HG03342 (cell line): ENCODE data around the gene SKA3.
A peak's percentile ranks its signal among the peaks of the same experiment; 100 is the strongest.
"Not testable (repeated sequence)": the region's sequence is repeated elsewhere in the genome, so short reads cannot be mapped to it uniquely, and the experiment has no call there.

Experiments used
- ATAC-seq: cut with Tn5 transposase; IDR thresholded peaks from one replicate; pipeline ENCODE4 v1.9.1; 2021; ENCODE audit warnings: mild to moderate bottlenecking, moderate library complexity; ENCODE audit not compliant: unreplicated experiment

SKA3 gene

GRCh38 chr13:21176215-21176981, at the start of gene SKA3, which contains the start of gene MRPL57:
Gene SKA3 (minus strand): TSS chr13:21176552. CDS start chr13:21176477, 75 bp downstream.
Gene MRPL57 (plus strand): TSS chr13:21176658. CDS start chr13:21176917, 259 bp downstream.
- ATAC-seq: peak; percentile 86

GRCh38 chr13:21225082-21225481, 48.7 kb upstream of the SKA3 start:
- ATAC-seq: no peak

- ATAC-seq: no peak
Measured at GRCh38 chr13:21221268-21221667, 44.9 kb upstream of the SKA3 start.

- not testable (repeated sequence) for ATAC-seq
Measured at GRCh38 chr13:21219716-21220115, 43.4 kb upstream of the SKA3 start.

- ATAC-seq: peak; percentile 45
Measured at GRCh38 chr13:21219036-21219381, 42.7 kb upstream of the SKA3 start.

GRCh38 chr13:21218351-21219035, 42.1 kb upstream of the SKA3 start:
- ATAC-seq: peak; percentile 93

GRCh38 chr13:21216332-21216731, 40.0 kb upstream of the SKA3 start:
- ATAC-seq: no peak

GRCh38 chr13:21215419-21215818, 39.1 kb upstream of the SKA3 start:
- not testable (repeated sequence) for ATAC-seq

- ATAC-seq: no peak
Measured at GRCh38 chr13:21212138-21212775, 35.9 kb upstream of the SKA3 start.

- ATAC-seq: no peak
Measured at GRCh38 chr13:21208652-21209154, 32.4 kb upstream of the SKA3 start.

- ATAC-seq: no peak
Measured at GRCh38 chr13:21202767-21203531, 26.6 kb upstream of the SKA3 start.

- ATAC-seq: not testable (repeated sequence)
Measured at GRCh38 chr13:21201456-21202190, 25.3 kb upstream of the SKA3 start.

- ATAC-seq: not testable (repeated sequence)
Measured at GRCh38 chr13:21198391-21198790, 22.0 kb upstream of the SKA3 start.

- ATAC-seq: not testable (repeated sequence)
Measured at GRCh38 chr13:21197606-21198225, 21.4 kb upstream of the SKA3 start.

- ATAC-seq: not testable (repeated sequence)
Measured at GRCh38 chr13:21194756-21195155, 18.4 kb upstream of the SKA3 start.

- ATAC-seq: not testable (repeated sequence)
Measured at GRCh38 chr13:21186410-21186809, 10.1 kb upstream of the SKA3 start.

GRCh38 chr13:21181671-21182070, 5.3 kb upstream of the SKA3 start:
- no peak for ATAC-seq

GRCh38 chr13:21176982-21177284, 581 bp upstream of the SKA3 start:
- peak; percentile 22 for ATAC-seq

- no peak for ATAC-seq
Measured at GRCh38 chr13:21175656-21176214, 617 bp downstream of the SKA3 start.
